Measurements from ENCODE around the gene TICAM1. TPM values are rescaled to one million over a fixed set of nuclear protein-coding genes. Genes with fewer than 3 reads are reported as not detected.
A peak's percentile ranks its signal among the peaks of the same experiment; 100 is the strongest.

The TICAM1 gene
- total and polyA plus RNA-seq, 10 of the 15 experiments (the other 5 are each of a cell fraction or from before 2014, with no cell fraction given) = 0.31 to 31.1 (median 5.3) TPM

GRCh38 chr19:4811328-4812131, 20.0 kb downstream of the TICAM1 start (continued):
- TF ChIP-seq ZSCAN29 (IDR thresholded peaks at IDR 0.05) (no peak), SMAD1 (IDR thresholded peaks at IDR 0.05; ENCODE audit: low read depth, partially characterized antibody) (no peak), ZNF592 (IDR thresholded peaks at IDR 0.05) (no peak), NFXL1 (IDR thresholded peaks at IDR 0.05; ENCODE audit: borderline replicate concordance) (no peak), CEBPB (IDR thresholded peaks at IDR 0.05; ENCODE audit: borderline replicate concordance in 1 of 2, low read depth in 2 of 2, low read length in 2 of 2) (no peak), ATF3 (IDR thresholded peaks at IDR 0.05; ENCODE audit: borderline replicate concordance, extremely low read depth, low read depth, low read length) (no peak), SRF (IDR thresholded peaks at IDR 0.05; ENCODE audit: low read depth in 2 of 2, low read length in 2 of 2) (no peak), SPI1 (IDR thresholded peaks at IDR 0.05; ENCODE audit: borderline replicate concordance, insufficient read depth, low read depth, low read length) (no peak), IKZF1 (conservative IDR thresholded peaks at IDR 0.05) (peak; percentile 34; the same call in 1 of the 2 replicates), BCL11A (IDR thresholded peaks at IDR 0.05; ENCODE audit: low read depth, low read length) (no peak), YBX1 (IDR thresholded peaks at IDR 0.05) (no peak), FOXM1 (IDR thresholded peaks at IDR 0.05; ENCODE audit: low read depth, low read length) (no peak), RCOR1 (conservative IDR thresholded peaks at IDR 0.05; ENCODE audit: low read depth, low read length) (no peak), TCF12 (IDR thresholded peaks at IDR 0.05; ENCODE audit: low read depth, low read length) (no peak), SREBF1 (IDR thresholded peaks at IDR 0.05; ENCODE audit: low read length) (no peak), ATF7 (IDR thresholded peaks at IDR 0.05; ENCODE audit: low read depth) (no peak), BRCA1 (IDR thresholded peaks at IDR 0.05; ENCODE audit: low read depth, low read length) (no peak), BCL3 (IDR thresholded peaks at IDR 0.05; ENCODE audit: borderline replicate concordance, insufficient read depth, low read depth, low read length, poor library complexity, severe bottlenecking) (no peak), PAX5 (IDR thresholded peaks at IDR 0.05; ENCODE audit: borderline replicate concordance, low read depth, low read length) (no peak), CHD4 (IDR thresholded peaks at IDR 0.05) (0 out of 2 replicates have a peak, but pooled peaks have one; percentile 76), RUNX3 (IDR thresholded peaks at IDR 0.05; ENCODE audit: low read length) (no peak), RBBP5 (conservative IDR thresholded peaks at IDR 0.05) (no peak), EGR1 (IDR thresholded peaks at IDR 0.05; ENCODE audit: borderline replicate concordance in 1 of 2, low read depth in 2 of 2, low read length in 2 of 2) (no peak), USF2 (IDR thresholded peaks at IDR 0.05; ENCODE audit: borderline replicate concordance, low read depth, low read length) (no peak), WRNIP1 (IDR thresholded peaks at IDR 0.05; ENCODE audit: borderline replicate concordance, low read depth, low read length) (no peak)
